ENCODE data around the gene KRT32. TPM values are rescaled to one million over a fixed set of nuclear protein-coding genes. Genes with fewer than 3 reads are reported as not detected.

KRT32 gene
- total RNA-seq, 1 experiment from 2014 or later: not detected

- H3K4me3 ChIP-seq (ENCODE audit: low read depth, low read length, poor library complexity, severe bottlenecking): no peak overlapping the region
- BruUV-seq (replicated peaks): no TSS peak
- TF ChIP-seq EZH2 (IDR thresholded peaks at IDR 0.05; ENCODE audit: borderline replicate concordance, low read depth, low read length, poor library complexity, severe bottlenecking) (no peak), CTCF (conservative IDR thresholded peaks at IDR 0.05; ENCODE audit: low read depth, low read length) (no peak)
- CTCF ChIA-PET: no interaction called here
- intact Hi-C loops (cut with micrococcal nuclease; ENCODE audit: unreplicated experiment): loop anchor here (5.0 kb wide), 1 partner anchor 351 kb away; the partner anchor contains the start of gene KRTAP4-5
- no peaks in the 10 kb centered on the region for H3K9me3 ChIP-seq (ENCODE audit: low read depth, low read length, poor library complexity, severe bottlenecking)
- peaks cover 4% of the 10 kb centered on the region for H3K4me1 ChIP-seq (ENCODE audit: insufficient read depth, low read length, poor library complexity, severe bottlenecking)
- POLR2A ChIA-PET (ENCODE audit: low non-redundant PET): no interaction called here
- no peaks in the 10 kb centered on the region for H3K27me3 ChIP-seq (replicated peaks; ENCODE audit: insufficient read depth, low read depth, low read length, poor library complexity)
- DNase-seq (ENCODE audit: low spot score): no peak
- no peaks in the 10 kb centered on the region for H3K36me3 ChIP-seq (ENCODE audit: insufficient read depth, low read length, poor library complexity, severe bottlenecking)
- H3K27ac ChIP-seq (ENCODE audit: low read depth, low read length, poor library complexity, severe bottlenecking): no peak overlapping the region
These were observed 31.1 kb upstream of the KRT32 start for GRCh38 chr17:41498276-41498675.

- no peaks in the 10 kb centered on the region for H3K36me3 ChIP-seq (ENCODE audit: insufficient read depth, low read length, poor library complexity, severe bottlenecking)
- peak; percentile 85 for DNase-seq (ENCODE audit: low spot score)
- peaks cover 4% of the 10 kb centered on the region for H3K4me1 ChIP-seq (ENCODE audit: insufficient read depth, low read length, poor library complexity, severe bottlenecking)
- H3K9me3 ChIP-seq (ENCODE audit: low read depth, low read length, poor library complexity, severe bottlenecking): no peaks in the 10 kb centered on the region
- ChIA-PET CTCF (interaction anchor here (0.6 kb wide), 2 partner anchors 166 to 590 kb away, joined by 3 to 6 read pairs; no protein-coding TSS in a partner anchor), POLR2A (ENCODE audit: low non-redundant PET) (no interaction called here)
- no peak overlapping the region for H3K27ac ChIP-seq (ENCODE audit: low read depth, low read length, poor library complexity, severe bottlenecking)
- no TSS peak for BruUV-seq (replicated peaks)
- H3K4me3 ChIP-seq (ENCODE audit: low read depth, low read length, poor library complexity, severe bottlenecking): no peak overlapping the region
- H3K27me3 ChIP-seq (replicated peaks; ENCODE audit: insufficient read depth, low read depth, low read length, poor library complexity): no peaks in the 10 kb centered on the region
- intact Hi-C loops (cut with micrococcal nuclease; ENCODE audit: unreplicated experiment): loop anchor here (2.0 to 5.0 kb wide), 2 partner anchors 350 to 586 kb away; partner anchors contain the start of gene KRTAP4-5
- TF ChIP-seq CTCF (conservative IDR thresholded peaks at IDR 0.05; ENCODE audit: low read depth, low read length): peak; percentile 68
- no peak for TF ChIP-seq EZH2 (IDR thresholded peaks at IDR 0.05; ENCODE audit: borderline replicate concordance, low read depth, low read length, poor library complexity, severe bottlenecking)
These were observed 29.8 kb upstream of the KRT32 start for GRCh38 chr17:41496803-41497484.

- no peaks in the 10 kb centered on the region for H3K36me3 ChIP-seq (ENCODE audit: insufficient read depth, low read length, poor library complexity, severe bottlenecking)
- ChIA-PET CTCF (no interaction called here), POLR2A (ENCODE audit: low non-redundant PET) (no interaction called here)
- peaks cover 4% of the 10 kb centered on the region for H3K4me1 ChIP-seq (ENCODE audit: insufficient read depth, low read length, poor library complexity, severe bottlenecking)
- no peak for DNase-seq (ENCODE audit: low spot score)
- H3K27me3 ChIP-seq (replicated peaks; ENCODE audit: insufficient read depth, low read depth, low read length, poor library complexity): no peaks in the 10 kb centered on the region
- intact Hi-C loops (cut with micrococcal nuclease; ENCODE audit: unreplicated experiment): no loop called here
- no peaks in the 10 kb centered on the region for H3K9me3 ChIP-seq (ENCODE audit: low read depth, low read length, poor library complexity, severe bottlenecking)
- BruUV-seq (replicated peaks): no TSS peak
- no peak overlapping the region for H3K27ac ChIP-seq (ENCODE audit: low read depth, low read length, poor library complexity, severe bottlenecking)
- TF ChIP-seq EZH2 (IDR thresholded peaks at IDR 0.05; ENCODE audit: borderline replicate concordance, low read depth, low read length, poor library complexity, severe bottlenecking) (no peak), CTCF (conservative IDR thresholded peaks at IDR 0.05; ENCODE audit: low read depth, low read length) (no peak)
- H3K4me3 ChIP-seq (ENCODE audit: low read depth, low read length, poor library complexity, severe bottlenecking): no peak overlapping the region
These were observed 27.3 kb upstream of the KRT32 start for GRCh38 chr17:41494524-41494923.
